Suprapubic skin (tissue), 4 donors: ENCODE results near the gene WWP2.

Experiments used
- CTCF ChIP-seq, 2 donors: fragments of 200-600 bp in 1 of 2; fragments of 450-650 bp in 1 of 2; sonication (generic) in 1 of 2; IDR thresholded peaks; one replicate each; pipeline ENCODE4 v1.5.1; 2016 to 2019; ENCODE audit warnings: antibody characterized with exemption in 2 of 2, mild to moderate bottlenecking in 1 of 2, moderate library complexity in 1 of 2
- POLR2A ChIP-seq, 2 donors: fragments of 450-650 bp; IDR thresholded peaks; one replicate each; pipeline ENCODE4 v1.6.1; 2017; ENCODE audit warnings: antibody characterized with exemption in 2 of 2, mild to moderate bottlenecking in 2 of 2, moderate library complexity in 2 of 2
- POLR2AphosphoS5 ChIP-seq, 3 donors: sonication (generic); formaldehyde crosslinking; IDR thresholded peaks; one replicate each; pipeline ENCODE4 v1.6.1; 2017; ENCODE audit warnings: antibody characterized with exemption in 3 of 3

GRCh38 chr16:69798466-69798865 lies 36.3 kb downstream of the WWP2 start:
- TF ChIP-seq CTCF (IDR thresholded peaks at IDR 0.05) (no peak), POLR2AphosphoS5 (IDR thresholded peaks at IDR 0.05) (no peak), POLR2A (IDR thresholded peaks at IDR 0.05) (no peak)
